GM12878 (cell line): Measurements from ENCODE around the gene ANAPC4. TPM values are rescaled to one million over a fixed set of nuclear protein-coding genes. Genes with fewer than 3 reads are reported as not detected.
A peak's percentile ranks its signal among the peaks of the same experiment; 100 is the strongest.

Experiments
- ASH2L ChIP-seq: fragments of 300-600, 200-600 bp; sonication (generic); IDR thresholded peaks from 2 replicates; pipeline ENCODE4 v1.6.1; 2017; ENCODE audit warnings: low read depth, mild to moderate bottlenecking, borderline replicate concordance
- BACH1 ChIP-seq: fragments of 450-650 bp; IDR thresholded peaks from 2 replicates; pipeline ENCODE4 v1.6.1; 2017; ENCODE audit warnings: mild to moderate bottlenecking, borderline replicate concordance
- BRCA1 ChIP-seq: IDR thresholded peaks from 2 replicates; pipeline ENCODE4 v1.6.1; 2011; ENCODE audit warnings: low read depth, low read length, improper control_type of control experiment
- CHD1 ChIP-seq: IDR thresholded peaks from 2 replicates; pipeline ENCODE4 v1.6.1; 2012; ENCODE audit warnings: low read depth, low read length, improper control_type of control experiment
- CHD2 ChIP-seq: IDR thresholded peaks from 2 replicates; pipeline ENCODE4 v1.6.1; 2011; ENCODE audit warnings: low read depth, low read length, improper control_type of control experiment, borderline replicate concordance
- CREM ChIP-seq: IDR thresholded peaks from 2 replicates; pipeline ENCODE4 v1.6.1; 2014; ENCODE audit warnings: antibody characterized with exemption, low read depth
- ETV6 ChIP-seq, 2 experiments: fragments of 450-650 bp in 1 of 2; IDR thresholded peaks in 1 of 2; conservative IDR thresholded peaks in 1 of 2; 2 replicates each; pipeline ENCODE4 v1.6.1; 2014; ENCODE audit warnings: antibody characterized with exemption in 1 of 2, borderline replicate concordance in 1 of 2, low read depth in 1 of 2, mild to moderate bottlenecking in 1 of 2, moderate library complexity in 1 of 2
- FOS ChIP-seq: IDR thresholded peaks from 3 replicates; pipeline ENCODE4 v1.6.1; 2011; ENCODE audit warnings: borderline replicate concordance; ENCODE audit not compliant: insufficient read length; ENCODE audit errors: extremely low read depth
- FOXM1 ChIP-seq: IDR thresholded peaks from 2 replicates; pipeline ENCODE4 v1.6.1; 2012; ENCODE audit warnings: low read depth, mild to moderate bottlenecking, inconsistent platforms, low read length, moderate library complexity
- GATAD2B ChIP-seq: fragments of 450-650 bp; conservative IDR thresholded peaks from 2 replicates; pipeline ENCODE4 v1.6.1; 2017; ENCODE audit warnings: low read depth, mild to moderate bottlenecking, moderate library complexity
- KDM1A ChIP-seq: fragments of 200-600 bp; sonication (generic); IDR thresholded peaks from 2 replicates; pipeline ENCODE4 v1.6.1; 2016; ENCODE audit warnings: borderline replicate concordance
- LARP7 ChIP-seq: fragments of 450-650 bp; IDR thresholded peaks from 2 replicates; pipeline ENCODE4 v1.6.1; 2017; ENCODE audit warnings: mild to moderate bottlenecking
- MYC ChIP-seq: IDR thresholded peaks from 2 replicates; pipeline ENCODE4 v1.6.1; 2011; ENCODE audit warnings: mild to moderate bottlenecking, low read length, moderate library complexity, inconsistent platforms; ENCODE audit not compliant: insufficient read depth, insufficient replicate concordance, insufficient read length, severe bottlenecking
- NFXL1 ChIP-seq: fragments of 450-650 bp; IDR thresholded peaks from 2 replicates; pipeline ENCODE4 v1.6.1; 2017; ENCODE audit warnings: antibody characterized with exemption, mild to moderate bottlenecking, borderline replicate concordance
- PML ChIP-seq: IDR thresholded peaks from 2 replicates; pipeline ENCODE4 v1.6.1; 2012; ENCODE audit warnings: low read length, inconsistent platforms
- POLR2A ChIP-seq: IDR thresholded peaks from 2 replicates; pipeline ENCODE4 v1.6.1; 2011; ENCODE audit warnings: low read depth, mild to moderate bottlenecking, low read length
- RUNX3 ChIP-seq: IDR thresholded peaks from 2 replicates; pipeline ENCODE4 v1.6.1; 2012; ENCODE audit warnings: low read length, inconsistent platforms
- SIN3A ChIP-seq: IDR thresholded peaks from 2 replicates; pipeline ENCODE4 v1.6.1; 2012; ENCODE audit warnings: low read depth, low read length, improper control_type of control experiment
- SP1 ChIP-seq: IDR thresholded peaks from one replicate; pipeline ENCODE4 v1.6.1; 2011; ENCODE audit warnings: low read depth, low read length
- SREBF2 ChIP-seq: IDR thresholded peaks from 2 replicates; pipeline ENCODE4 v1.6.1; 2012; ENCODE audit warnings: mild to moderate bottlenecking, low read length
- SRF ChIP-seq, 2 experiments: IDR thresholded peaks; 2 replicates each; pipeline ENCODE4 v1.6.1; 2011; ENCODE audit warnings: low read depth in 2 of 2, low read length in 2 of 2, mild to moderate bottlenecking in 1 of 2, moderate library complexity in 1 of 2
- STAT3 ChIP-seq: IDR thresholded peaks from 2 replicates; pipeline ENCODE4 v1.6.1; 2011; ENCODE audit warnings: low read depth, low read length, improper control_type of control experiment
- ZNF384 ChIP-seq: IDR thresholded peaks from 2 replicates; pipeline ENCODE4 v1.6.1; 2012; ENCODE audit warnings: low read depth, mild to moderate bottlenecking, low read length, improper control_type of control experiment, borderline replicate concordance
- polyA plus RNA-seq, 11 experiments: library from polyadenylated mRNA; depleted of rRNA in 4 of 11; unstranded in 6 of 11; stranded (reverse) in 5 of 11; fragments of >200 nt; fragmentation: Nextera tagmentation in 4 of 11; fragmentation: Illumina TruSeq in 1 of 11; extraction: Ambion mirVana in 4 of 11; extraction: Trizol in 1 of 11; gene quantifications; 1 replicate in 1 of 11; 2 replicates in 10 of 11; pipeline versions ENCODE4 v1.2.1 to v1.2.3, GENCODE V29; 2011 to 2016; ENCODE audit warnings: inconsistent platforms in 2 of 11, missing spikeins in 2 of 11, low read depth in 1 of 11
- total RNA-seq, 4 experiments: library from RNA; depleted of rRNA in 3 of 4; stranded (reverse); fragments of >200 nt in 3 of 4; fragmentation: Illumina TruSeq in 1 of 4; extraction: Trizol in 1 of 4; gene quantifications; 2 replicates each; pipeline versions ENCODE4 v1.2.1 to v1.2.3, GENCODE V29; 2013 to 2021
- TF ChIP-seq, protein P1 (sequence below): IDR thresholded peaks from 2 replicates; pipeline ENCODE4 v1.6.1; 2012; ENCODE audit warnings: low read depth, low read length, improper control_type of control experiment
- TF ChIP-seq, protein P2 (sequence below): fragments of 450-650 bp; IDR thresholded peaks from 2 replicates; pipeline ENCODE4 v1.6.1; 2018; ENCODE audit warnings: mild to moderate bottlenecking, low read depth, moderate library complexity; ENCODE audit not compliant: partially characterized antibody
- TF ChIP-seq, protein P3 (sequence below): fragments of 450-650 bp; IDR thresholded peaks from 2 replicates; pipeline ENCODE4 v1.6.1; 2017; ENCODE audit warnings: mild to moderate bottlenecking, low read depth, inconsistent platforms; ENCODE audit not compliant: poor library complexity, severe bottlenecking

ANAPC4 gene
- total and polyA plus RNA-seq, 10 of the 15 experiments (the other 5 are each of a cell fraction or from before 2014, with no cell fraction given) = 16.3 to 50.2 (median 29.9) TPM

DNA sequence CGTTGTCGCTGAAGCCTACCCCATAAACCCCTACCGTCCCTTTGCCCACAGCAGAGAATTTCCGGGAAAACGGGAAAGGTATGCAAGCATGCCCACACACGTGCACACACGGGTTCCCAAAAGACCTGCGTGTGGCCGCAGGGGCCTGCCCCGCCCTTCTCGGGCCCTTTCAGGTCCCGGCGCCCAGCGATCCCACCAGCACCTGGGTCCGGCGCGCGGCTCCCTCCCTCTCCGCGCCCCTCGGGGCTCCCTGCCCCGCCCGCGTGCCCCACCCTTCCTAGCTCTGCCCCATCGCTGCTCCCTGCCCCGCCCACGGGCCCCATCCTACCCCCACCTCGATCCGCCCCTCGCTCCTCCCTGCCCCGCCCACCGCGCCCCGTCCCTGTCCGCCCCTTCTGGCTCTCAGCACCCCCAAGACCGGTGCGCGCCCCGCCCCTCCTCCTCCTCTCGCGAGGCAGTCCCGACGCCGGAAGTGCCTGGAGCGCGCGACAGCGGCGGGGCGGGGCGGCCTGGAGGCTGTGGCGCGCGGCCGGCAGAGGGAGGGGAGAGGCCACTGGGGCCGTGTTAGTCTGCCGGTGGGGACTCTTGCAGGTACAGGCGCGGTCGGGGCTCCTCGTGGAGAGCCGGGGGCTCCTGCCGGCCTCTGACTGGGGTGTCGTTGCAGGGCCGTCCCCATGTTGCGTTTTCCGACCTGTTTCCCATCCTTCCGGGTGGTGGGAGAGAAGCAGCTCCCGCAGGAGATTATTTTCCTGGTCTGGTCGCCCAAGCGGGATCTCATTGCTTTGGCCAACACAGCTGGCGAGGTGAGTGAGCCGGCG lies at the start of gene ANAPC4 (continued):
- TF ChIP-seq PML (peak; percentile 83; the same call in 1 of the 2 replicates), CREM (no peak), KDM1A (no peak), ASH2L (no peak), SP1 (no peak), BRCA1 (peak; percentile 75), POLR2A (peak; percentile 97), ZNF384 (no peak), SIN3A (no peak; the same call in none of the 2 replicates), FOXM1 (no peak), BACH1 (peak; percentile 91), CHD2 (peak; percentile 98), FOS (no peak), LARP7 (peak; percentile 55; the same call in 1 of the 2 replicates), SRF (IDR thresholded peaks at IDR 0.05; ENCODE audit: low read depth in 2 of 2, low read length in 2 of 2) (0 out of 4 replicates have a peak, but pooled peaks of 1 of the 2 experiments have one; percentile 21), MYC (no peak), GATAD2B (peak; percentile 46; the same call in 1 of the 2 replicates), STAT3 (no peak), ETV6 (conservative IDR thresholded peaks at IDR 0.05 in 1 of 2, IDR thresholded peaks at IDR 0.05 in 1 of 2; ENCODE audit: borderline replicate concordance in 1 of 2, low read depth in 1 of 2) (no peak), NFXL1 (no peak), CHD1 (no peak), SREBF2 (no peak), RUNX3 (no peak)
- TF ChIP-seq, protein P1, sequence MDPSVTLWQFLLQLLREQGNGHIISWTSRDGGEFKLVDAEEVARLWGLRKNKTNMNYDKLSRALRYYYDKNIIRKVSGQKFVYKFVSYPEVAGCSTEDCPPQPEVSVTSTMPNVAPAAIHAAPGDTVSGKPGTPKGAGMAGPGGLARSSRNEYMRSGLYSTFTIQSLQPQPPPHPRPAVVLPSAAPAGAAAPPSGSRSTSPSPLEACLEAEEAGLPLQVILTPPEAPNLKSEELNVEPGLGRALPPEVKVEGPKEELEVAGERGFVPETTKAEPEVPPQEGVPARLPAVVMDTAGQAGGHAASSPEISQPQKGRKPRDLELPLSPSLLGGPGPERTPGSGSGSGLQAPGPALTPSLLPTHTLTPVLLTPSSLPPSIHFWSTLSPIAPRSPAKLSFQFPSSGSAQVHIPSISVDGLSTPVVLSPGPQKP = peak; percentile 81
- TF ChIP-seq, protein P2, sequence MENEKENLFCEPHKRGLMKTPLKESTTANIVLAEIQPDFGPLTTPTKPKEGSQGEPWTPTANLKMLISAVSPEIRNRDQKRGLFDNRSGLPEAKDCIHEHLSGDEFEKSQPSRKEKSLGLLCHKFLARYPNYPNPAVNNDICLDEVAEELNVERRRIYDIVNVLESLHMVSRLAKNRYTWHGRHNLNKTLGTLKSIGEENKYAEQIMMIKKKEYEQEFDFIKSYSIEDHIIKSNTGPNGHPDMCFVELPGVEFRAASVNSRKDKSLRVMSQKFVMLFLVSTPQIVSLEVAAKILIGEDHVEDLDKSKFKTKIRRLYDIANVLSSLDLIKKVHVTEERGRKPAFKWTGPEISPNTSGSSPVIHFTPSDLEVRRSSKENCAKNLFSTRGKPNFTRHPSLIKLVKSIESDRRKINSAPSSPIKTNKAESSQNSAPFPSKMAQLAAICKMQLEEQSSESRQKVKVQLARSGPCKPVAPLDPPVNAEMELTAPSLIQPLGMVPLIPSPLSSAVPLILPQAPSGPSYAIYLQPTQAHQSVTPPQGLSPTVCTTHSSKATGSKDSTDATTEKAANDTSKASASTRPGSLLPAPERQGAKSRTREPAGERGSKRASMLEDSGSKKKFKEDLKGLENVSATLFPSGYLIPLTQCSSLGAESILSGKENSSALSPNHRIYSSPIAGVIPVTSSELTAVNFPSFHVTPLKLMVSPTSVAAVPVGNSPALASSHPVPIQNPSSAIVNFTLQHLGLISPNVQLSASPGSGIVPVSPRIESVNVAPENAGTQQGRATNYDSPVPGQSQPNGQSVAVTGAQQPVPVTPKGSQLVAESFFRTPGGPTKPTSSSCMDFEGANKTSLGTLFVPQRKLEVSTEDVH = no peak
- TF ChIP-seq, protein P3, sequence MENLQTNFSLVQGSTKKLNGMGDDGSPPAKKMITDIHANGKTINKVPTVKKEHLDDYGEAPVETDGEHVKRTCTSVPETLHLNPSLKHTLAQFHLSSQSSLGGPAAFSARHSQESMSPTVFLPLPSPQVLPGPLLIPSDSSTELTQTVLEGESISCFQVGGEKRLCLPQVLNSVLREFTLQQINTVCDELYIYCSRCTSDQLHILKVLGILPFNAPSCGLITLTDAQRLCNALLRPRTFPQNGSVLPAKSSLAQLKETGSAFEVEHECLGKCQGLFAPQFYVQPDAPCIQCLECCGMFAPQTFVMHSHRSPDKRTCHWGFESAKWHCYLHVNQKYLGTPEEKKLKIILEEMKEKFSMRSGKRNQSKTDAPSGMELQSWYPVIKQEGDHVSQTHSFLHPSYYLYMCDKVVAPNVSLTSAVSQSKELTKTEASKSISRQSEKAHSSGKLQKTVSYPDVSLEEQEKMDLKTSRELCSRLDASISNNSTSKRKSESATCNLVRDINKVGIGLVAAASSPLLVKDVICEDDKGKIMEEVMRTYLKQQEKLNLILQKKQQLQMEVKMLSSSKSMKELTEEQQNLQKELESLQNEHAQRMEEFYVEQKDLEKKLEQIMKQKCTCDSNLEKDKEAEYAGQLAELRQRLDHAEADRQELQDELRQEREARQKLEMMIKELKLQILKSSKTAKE = no peak
